ENCODE results near the gene BCL2L1. TPM values are rescaled to one million over a fixed set of nuclear protein-coding genes. Genes with fewer than 3 reads are reported as not detected.
A peak's percentile ranks its signal among the peaks of the same experiment; 100 is the strongest.
"Not testable (repeated sequence)": the region's sequence is repeated elsewhere in the genome, so short reads cannot be mapped to it uniquely, and the experiment has no call there.

Gene BCL2L1
- polyA plus RNA-seq, 4 donors: 52.6 to 160 (median 86.3) TPM

DNA sequence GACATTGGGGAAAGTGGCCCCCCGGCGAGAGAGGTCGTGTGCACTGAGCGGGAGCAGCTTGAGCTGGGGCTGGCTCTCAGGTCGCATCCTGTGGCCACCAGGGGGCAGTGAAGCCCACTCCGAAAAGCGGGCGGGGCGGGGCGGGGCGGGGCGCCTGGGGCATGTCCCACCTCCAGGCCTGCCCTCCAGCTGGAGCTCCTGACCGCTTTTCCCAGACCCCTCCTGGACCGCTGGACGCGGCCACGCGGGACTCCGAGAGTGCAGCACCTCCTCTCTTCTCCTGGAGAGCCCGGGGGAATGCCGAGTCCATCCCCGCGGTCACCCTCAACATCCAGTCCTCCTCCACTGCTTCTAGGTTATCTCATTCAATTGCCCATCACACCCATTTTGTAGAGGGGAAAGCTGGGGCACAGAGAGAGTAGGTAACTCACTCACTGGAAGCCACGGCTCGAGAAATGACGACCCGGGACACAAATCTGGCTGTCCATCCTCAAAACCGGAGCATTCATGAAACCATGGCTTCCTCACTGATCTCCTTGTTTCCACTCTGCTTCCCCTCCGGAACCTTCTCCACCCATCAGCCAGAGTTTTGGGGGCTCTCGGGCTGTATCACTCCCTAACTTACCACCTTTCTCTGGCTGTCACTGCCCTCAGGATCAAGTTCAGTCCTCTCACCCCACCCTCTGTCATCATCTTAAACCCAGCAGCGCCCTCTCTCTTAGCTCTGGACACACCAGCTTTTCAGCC lies 60.9 kb downstream of the BCL2L1 start:
- peak overlapping the region in 2 of 3 donors; percentile 36 to 48 for H3K4me3 ChIP-seq (ENCODE audit: low read depth in 1 of 3, low read length in 3 of 3)
- FAIRE-seq (no peak), DNase-seq (peak; percentile 81 to 89)
- H3K27me3 ChIP-seq (ENCODE audit: control insufficient read depth in 3 of 3, insufficient read depth in 3 of 3, low read length in 3 of 3): no peaks in the 10 kb centered on the region
- H3K27ac ChIP-seq (ENCODE audit: low read depth in 1 of 3, low read length in 2 of 3): peak overlapping the region in 2 of 3 donors; percentile 9 to 59
- no peaks in the 10 kb centered on the region for H3K9me3 ChIP-seq (ENCODE audit: control insufficient read depth in 2 of 2, insufficient read depth in 1 of 2, low read depth in 1 of 2, low read length in 1 of 2)
- peaks cover 5 to 38% (median 9%) of the 10 kb centered on the region in 3 donors for H3K4me1 ChIP-seq (ENCODE audit: control insufficient read depth in 3 of 3, insufficient read depth in 2 of 3, low read depth in 1 of 3, low read length in 2 of 3)
- H3K36me3 ChIP-seq (ENCODE audit: control insufficient read depth in 3 of 3, insufficient read depth in 2 of 3, low read depth in 1 of 3, low read length in 3 of 3): peaks cover 3 to 29% (median 15%) of the 10 kb centered on the region in 3 donors
- WGBS, 3 donors: 5 to 7% (median 6%) methylated on average over 25 to 31 of the region's 31 CpGs

DNA sequence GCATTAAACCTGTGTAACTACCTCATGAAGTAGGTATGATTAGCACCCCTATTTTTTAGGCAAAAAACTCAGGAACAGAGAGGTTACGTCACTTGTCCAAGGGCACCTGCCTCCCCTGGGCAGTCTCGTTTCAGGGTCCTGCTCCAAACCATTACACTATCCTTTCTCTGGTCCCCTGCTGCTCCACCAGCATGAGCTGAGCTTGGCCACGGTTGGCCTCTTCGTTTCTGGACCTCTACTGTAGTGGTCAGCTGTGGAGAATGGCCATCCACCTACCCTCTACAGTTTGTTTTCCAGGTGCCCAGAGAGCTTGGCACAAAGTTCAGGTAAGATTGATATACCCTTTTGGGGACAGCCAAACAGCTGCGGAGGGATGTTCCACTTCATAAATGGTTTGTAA lies 68.1 kb downstream of the BCL2L1 start:
- Histone ChIP-seq H3K36me3 (ENCODE audit: control insufficient read depth in 3 of 3, insufficient read depth in 2 of 3, low read depth in 1 of 3, low read length in 3 of 3) (no peaks in the 10 kb centered on the region), H3K4me1 (ENCODE audit: control insufficient read depth in 3 of 3, insufficient read depth in 2 of 3, low read depth in 1 of 3, low read length in 2 of 3) (no peaks in the 10 kb centered on the region), H3K4me3 (ENCODE audit: low read depth in 1 of 3, low read length in 3 of 3) (no peak overlapping the region), H3K27ac (ENCODE audit: low read depth in 1 of 3, low read length in 2 of 3) (no peak overlapping the region), H3K27me3 (ENCODE audit: control insufficient read depth in 3 of 3, insufficient read depth in 3 of 3, low read length in 3 of 3) (no peaks in the 10 kb centered on the region), H3K9me3 (ENCODE audit: control insufficient read depth in 2 of 2, insufficient read depth in 1 of 2, low read depth in 1 of 2, low read length in 1 of 2) (no peaks in the 10 kb centered on the region)
- WGBS, 3 donors: 68 to 74% (median 69%) methylated on average over 5 of the region's 5 CpGs
- FAIRE-seq (no peak), DNase-seq (no peak)

DNA sequence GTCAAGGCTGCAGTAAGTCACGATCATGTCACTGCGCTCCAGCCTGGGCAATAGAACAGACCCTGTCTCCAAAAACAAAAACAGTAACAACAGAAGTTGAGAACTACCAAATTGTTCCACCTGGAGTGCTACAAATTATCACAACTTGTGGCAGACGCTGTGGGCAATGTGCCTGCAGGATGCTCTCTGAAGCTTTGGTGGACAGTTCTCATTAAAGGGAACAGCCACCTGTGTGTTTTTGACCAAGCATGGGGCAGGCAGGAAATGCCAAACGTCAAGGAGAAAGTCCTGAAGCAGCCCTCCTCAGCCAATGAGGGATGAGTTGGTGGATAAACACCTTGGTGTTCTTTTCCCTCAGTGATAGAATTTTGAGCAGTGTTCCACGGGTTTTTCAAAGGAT lies 69.1 kb downstream of the BCL2L1 start:
- H3K9me3 ChIP-seq (ENCODE audit: control insufficient read depth in 2 of 2, insufficient read depth in 1 of 2, low read depth in 1 of 2, low read length in 1 of 2): no peaks in the 10 kb centered on the region
- no peaks in the 10 kb centered on the region for H3K4me1 ChIP-seq (ENCODE audit: control insufficient read depth in 3 of 3, insufficient read depth in 2 of 3, low read depth in 1 of 3, low read length in 2 of 3)
- H3K27me3 ChIP-seq (ENCODE audit: control insufficient read depth in 3 of 3, insufficient read depth in 3 of 3, low read length in 3 of 3): no peaks in the 10 kb centered on the region
- 47 to 53% (median 53%) methylated on average over 5 of the region's 5 CpGs for WGBS, 3 donors
- H3K4me3 ChIP-seq (ENCODE audit: low read depth in 1 of 3, low read length in 3 of 3): no peak overlapping the region
- DNase-seq (no peak), FAIRE-seq (no peak)
- H3K36me3 ChIP-seq (ENCODE audit: control insufficient read depth in 3 of 3, insufficient read depth in 2 of 3, low read depth in 1 of 3, low read length in 3 of 3): no peaks in the 10 kb centered on the region
- H3K27ac ChIP-seq (ENCODE audit: low read depth in 1 of 3, low read length in 2 of 3): no peak overlapping the region

- Histone ChIP-seq H3K27ac (ENCODE audit: low read depth in 1 of 3, low read length in 2 of 3) (no peak overlapping the region), H3K9me3 (ENCODE audit: control insufficient read depth in 2 of 2, insufficient read depth in 1 of 2, low read depth in 1 of 2, low read length in 1 of 2) (no peaks in the 10 kb centered on the region), H3K27me3 (ENCODE audit: control insufficient read depth in 3 of 3, insufficient read depth in 3 of 3, low read length in 3 of 3) (no peaks in the 10 kb centered on the region), H3K4me3 (ENCODE audit: low read depth in 1 of 3, low read length in 3 of 3) (no peak overlapping the region), H3K36me3 (ENCODE audit: control insufficient read depth in 3 of 3, insufficient read depth in 2 of 3, low read depth in 1 of 3, low read length in 3 of 3) (no peaks in the 10 kb centered on the region), H3K4me1 (ENCODE audit: control insufficient read depth in 3 of 3, insufficient read depth in 2 of 3, low read depth in 1 of 3, low read length in 2 of 3) (no peaks in the 10 kb centered on the region)
- FAIRE-seq (no peak), DNase-seq (no peak)
- WGBS, 3 donors: 9 to 27% (median 26%) methylated on average over 5 of the region's 5 CpGs
Measured at GRCh38 chr20:31652917-31653396, 69.7 kb downstream of the BCL2L1 start.

- not testable (repeated sequence) for H3K27me3 ChIP-seq (ENCODE audit: control insufficient read depth in 3 of 3, insufficient read depth in 3 of 3, low read length in 3 of 3); H3K9me3 ChIP-seq (ENCODE audit: control insufficient read depth in 2 of 2, insufficient read depth in 1 of 2, low read depth in 1 of 2, low read length in 1 of 2); FAIRE-seq; H3K36me3 ChIP-seq (ENCODE audit: control insufficient read depth in 3 of 3, insufficient read depth in 2 of 3, low read depth in 1 of 3, low read length in 3 of 3); H3K27ac ChIP-seq (ENCODE audit: low read depth in 1 of 3, low read length in 2 of 3); DNase-seq; H3K4me3 ChIP-seq (ENCODE audit: low read depth in 1 of 3, low read length in 3 of 3); H3K4me1 ChIP-seq (ENCODE audit: control insufficient read depth in 3 of 3, insufficient read depth in 2 of 3, low read depth in 1 of 3, low read length in 2 of 3)
- WGBS, 3 donors: 47 to 75% (median 61%) methylated on average over 3 of the region's 3 CpGs
Measured at GRCh38 chr20:31648104-31648503, 74.6 kb downstream of the BCL2L1 start.

DNA sequence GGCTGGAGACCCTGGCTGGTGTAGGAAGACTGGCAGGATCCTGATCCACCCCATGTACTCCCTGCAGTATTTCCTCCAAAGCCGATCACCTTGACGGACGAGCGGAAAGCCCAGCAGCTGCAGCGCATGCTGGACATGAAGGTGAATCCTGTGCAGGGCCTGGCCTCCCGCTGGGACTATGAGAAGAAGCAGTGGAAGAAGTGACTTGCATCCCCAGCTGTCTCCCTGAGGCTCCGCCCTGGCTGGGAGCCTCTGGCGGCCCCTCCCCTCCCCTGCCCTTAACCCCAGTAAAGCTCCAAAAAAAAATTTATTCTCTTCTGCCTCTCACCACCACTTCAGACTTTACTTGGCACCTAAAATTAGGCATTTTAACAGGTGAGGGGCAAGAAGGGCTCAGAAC lies 78.0 kb downstream of the BCL2L1 start:
- FAIRE-seq (no peak), DNase-seq (no peak)
- 74 to 82% (median 75%) methylated on average over 8 of the region's 8 CpGs for WGBS, 3 donors
- H3K27me3 ChIP-seq (ENCODE audit: control insufficient read depth in 3 of 3, insufficient read depth in 3 of 3, low read length in 3 of 3): no peaks in the 10 kb centered on the region
- no peak overlapping the region for H3K4me3 ChIP-seq (ENCODE audit: low read depth in 1 of 3, low read length in 3 of 3)
- H3K4me1 ChIP-seq (ENCODE audit: control insufficient read depth in 3 of 3, insufficient read depth in 2 of 3, low read depth in 1 of 3, low read length in 2 of 3): no peaks in the 10 kb centered on the region
- no peaks in the 10 kb centered on the region for H3K9me3 ChIP-seq (ENCODE audit: control insufficient read depth in 2 of 2, insufficient read depth in 1 of 2, low read depth in 1 of 2, low read length in 1 of 2)
- no peak overlapping the region for H3K27ac ChIP-seq (ENCODE audit: low read depth in 1 of 3, low read length in 2 of 3)
- no peaks in the 10 kb centered on the region for H3K36me3 ChIP-seq (ENCODE audit: control insufficient read depth in 3 of 3, insufficient read depth in 2 of 3, low read depth in 1 of 3, low read length in 3 of 3)

DNA sequence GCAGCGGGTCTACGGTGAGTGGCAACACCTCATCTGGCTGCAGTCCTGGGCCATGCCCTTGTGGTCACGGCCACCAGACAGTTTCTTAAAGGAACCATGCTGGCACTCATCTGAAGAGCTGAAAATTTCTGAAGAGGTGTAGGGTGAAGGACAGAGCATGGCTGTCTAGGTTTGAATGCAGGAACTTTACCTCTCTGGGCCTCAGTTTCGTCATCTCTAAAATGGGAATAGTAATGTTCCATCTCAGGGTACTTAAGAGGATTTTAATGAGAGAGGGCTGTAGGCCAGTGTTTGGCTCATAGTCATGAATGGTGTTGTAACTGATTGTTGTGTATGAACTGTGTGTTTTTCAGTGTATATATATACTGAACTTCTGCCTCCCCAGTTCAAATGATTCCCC lies 79.1 kb downstream of the BCL2L1 start:
- no peak overlapping the region for H3K4me3 ChIP-seq (ENCODE audit: low read depth in 1 of 3, low read length in 3 of 3)
- H3K9me3 ChIP-seq (ENCODE audit: control insufficient read depth in 2 of 2, insufficient read depth in 1 of 2, low read depth in 1 of 2, low read length in 1 of 2): no peaks in the 10 kb centered on the region
- no peaks in the 10 kb centered on the region for H3K4me1 ChIP-seq (ENCODE audit: control insufficient read depth in 3 of 3, insufficient read depth in 2 of 3, low read depth in 1 of 3, low read length in 2 of 3)
- FAIRE-seq (no peak), DNase-seq (no peak)
- H3K27ac ChIP-seq (ENCODE audit: low read depth in 1 of 3, low read length in 2 of 3): no peak overlapping the region
- no peaks in the 10 kb centered on the region for H3K36me3 ChIP-seq (ENCODE audit: control insufficient read depth in 3 of 3, insufficient read depth in 2 of 3, low read depth in 1 of 3, low read length in 3 of 3)
- WGBS, 3 donors: 88 to 90% (median 89%) methylated on average over 4 of the region's 4 CpGs
- no peaks in the 10 kb centered on the region for H3K27me3 ChIP-seq (ENCODE audit: control insufficient read depth in 3 of 3, insufficient read depth in 3 of 3, low read length in 3 of 3)

DNA sequence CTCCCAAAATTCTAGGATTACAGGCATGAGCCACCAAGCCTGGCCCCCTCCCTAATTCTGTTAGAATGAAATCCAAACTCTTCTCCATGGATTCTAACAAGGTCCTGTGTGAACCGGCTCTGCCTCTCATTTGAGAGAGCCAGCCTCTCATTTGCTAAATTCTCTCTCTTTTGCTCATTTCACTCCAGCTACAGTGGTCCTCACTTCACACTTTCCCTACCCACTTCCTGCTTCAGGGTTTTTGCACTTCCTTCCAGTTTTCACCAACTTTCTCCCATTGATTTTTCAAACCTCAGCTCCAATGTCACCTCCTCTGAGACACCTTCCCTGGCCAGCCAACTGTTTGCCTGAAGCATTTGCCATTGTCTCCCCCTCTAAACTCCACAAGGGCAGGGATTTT lies 79.8 kb downstream of the BCL2L1 start:
- FAIRE-seq: no peak

GRCh38 chr20:31641391-31641790 lies 81.3 kb downstream of the BCL2L1 start:
- 81 to 94% (median 84%) methylated on average over 6 of the region's 6 CpGs for WGBS, 3 donors
- no peaks in the 10 kb centered on the region for H3K4me1 ChIP-seq (ENCODE audit: control insufficient read depth in 3 of 3, insufficient read depth in 2 of 3, low read depth in 1 of 3, low read length in 2 of 3)
- H3K27ac ChIP-seq (ENCODE audit: low read depth in 1 of 3, low read length in 2 of 3): no peak overlapping the region
- no peak overlapping the region for H3K4me3 ChIP-seq (ENCODE audit: low read depth in 1 of 3, low read length in 3 of 3)
- peaks cover 0 to 8% (median 0%) of the 10 kb centered on the region in 3 donors for H3K27me3 ChIP-seq (ENCODE audit: control insufficient read depth in 3 of 3, insufficient read depth in 3 of 3, low read length in 3 of 3)
- no peak for FAIRE-seq
- no peak for DNase-seq
- H3K36me3 ChIP-seq (ENCODE audit: control insufficient read depth in 3 of 3, insufficient read depth in 2 of 3, low read depth in 1 of 3, low read length in 3 of 3): no peaks in the 10 kb centered on the region
- no peaks in the 10 kb centered on the region for H3K9me3 ChIP-seq (ENCODE audit: control insufficient read depth in 2 of 2, insufficient read depth in 1 of 2, low read depth in 1 of 2, low read length in 1 of 2)

More for the DNA sequence above, 79.8 kb downstream of the BCL2L1 start:
- 52 to 83% (median 69%) methylated on average over 1 of the region's 1 CpG for WGBS, 3 donors
- Histone ChIP-seq H3K4me1 (ENCODE audit: control insufficient read depth in 3 of 3, insufficient read depth in 2 of 3, low read depth in 1 of 3, low read length in 2 of 3) (no peaks in the 10 kb centered on the region), H3K27ac (ENCODE audit: low read depth in 1 of 3, low read length in 2 of 3) (no peak overlapping the region), H3K27me3 (ENCODE audit: control insufficient read depth in 3 of 3, insufficient read depth in 3 of 3, low read length in 3 of 3) (peaks cover 0 to 7% (median 0%) of the 10 kb centered on the region in 3 donors), H3K4me3 (ENCODE audit: low read depth in 1 of 3, low read length in 3 of 3) (no peak overlapping the region), H3K36me3 (ENCODE audit: control insufficient read depth in 3 of 3, insufficient read depth in 2 of 3, low read depth in 1 of 3, low read length in 3 of 3) (no peaks in the 10 kb centered on the region), H3K9me3 (ENCODE audit: control insufficient read depth in 2 of 2, insufficient read depth in 1 of 2, low read depth in 1 of 2, low read length in 1 of 2) (no peaks in the 10 kb centered on the region)
- DNase-seq: no peak

Data from small intestine (tissue), 7 donors.